Activated naive CD4-positive, alpha-beta T cell treated with anti-CD3 and anti-CD28 coated beads for 36 hours (primary cell): Measurements from ENCODE around the gene TSPAN6. TPM values are rescaled to one million over a fixed set of nuclear protein-coding genes. Genes with fewer than 3 reads are reported as not detected.

Experiments
- CTCF ChIA-PET: fragments of 350-600 bp; sonication (Branson Sonifier 250); formaldehyde crosslinking; loops from one replicate; lab custom pipeline; 2021; ENCODE audit warnings: antibody characterized with exemption; lab: Charles Lee
- DNase-seq: peaks from one replicate; pipeline ENCODE4 v3.0.0-alpha.2; 2020
- H3K27ac Mint-ChIP-seq: one replicate; pipeline ENCODE4 v1.8.0; 2021; ENCODE audit warnings: mild to moderate bottlenecking, mixed read lengths
- H3K27me3 Mint-ChIP-seq: one replicate; pipeline ENCODE4 v1.8.0; 2021; ENCODE audit warnings: low read depth, mixed read lengths
- H3K36me3 Mint-ChIP-seq: one replicate; pipeline ENCODE4 v1.8.0; 2021; ENCODE audit warnings: low read depth, mixed read lengths
- H3K4me1 Mint-ChIP-seq: one replicate; pipeline ENCODE4 v1.8.0; 2021; ENCODE audit warnings: low read depth, mixed read lengths
- H3K4me3 Mint-ChIP-seq: one replicate; pipeline ENCODE4 v1.8.0; 2021; ENCODE audit warnings: mild to moderate bottlenecking, moderate library complexity, mixed read lengths
- H3K9me3 Mint-ChIP-seq: one replicate; pipeline ENCODE4 v1.8.0; 2021; ENCODE audit warnings: mixed read lengths
- intact Hi-C: fragments of 100-400 bp; cut with micrococcal nuclease; formaldehyde crosslinking; loops from one replicate; pipeline ENCODE4 v1.15.1; 2023
- total RNA-seq, 2 experiments: library from RNA; stranded (reverse); gene quantifications; one replicate each; pipeline ENCODE4 v1.2.3, GENCODE V29; 2021

TSPAN6 gene
- total RNA-seq, 2 experiments from 2014 or later: 0.42 to 0.57 TPM

DNA sequence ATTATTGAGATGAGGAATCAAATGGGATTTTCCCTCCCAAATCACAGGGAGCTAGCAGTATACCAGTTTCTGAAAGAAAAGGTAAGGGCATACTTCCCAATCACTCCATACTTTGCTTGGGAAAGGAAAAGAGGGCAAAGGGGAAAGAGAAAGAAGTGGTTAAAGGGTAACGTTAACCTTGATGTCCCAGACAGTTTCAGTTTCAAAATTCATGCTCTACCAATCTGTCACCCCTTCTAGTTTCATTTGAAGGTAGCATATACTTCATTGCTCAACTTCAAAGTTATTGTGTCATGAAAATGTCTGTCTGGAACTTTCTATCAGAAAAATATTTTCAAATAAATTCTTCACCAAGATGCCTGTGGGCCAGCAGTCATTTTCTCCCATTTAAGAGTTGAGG, 35.8 kb downstream of the TSPAN6 start:
- CTCF ChIA-PET: no interaction called here
- intact Hi-C loops: no loop called here
- no peak overlapping the region for H3K27ac Mint-ChIP-seq

DNA sequence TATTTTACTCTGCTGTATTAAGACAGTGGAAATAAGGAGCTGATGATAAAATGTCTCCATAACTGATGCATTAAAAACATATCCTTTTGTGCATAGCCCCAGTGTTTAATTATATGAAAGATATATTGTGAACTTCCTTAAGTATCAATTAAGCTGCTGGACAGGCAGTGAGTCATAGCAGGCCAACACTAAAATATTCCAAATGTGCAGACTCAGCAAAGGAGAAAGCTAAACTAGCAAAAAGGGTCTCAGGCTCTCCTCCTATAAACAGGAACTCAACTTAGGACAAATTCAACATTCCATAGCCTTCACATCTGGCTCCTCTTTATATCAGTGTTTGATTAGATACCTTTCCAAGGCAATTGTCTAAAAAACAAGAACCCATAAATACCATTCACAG, 36.3 kb downstream of the TSPAN6 start:
- no peak overlapping the region for H3K27ac Mint-ChIP-seq
- H3K27me3 Mint-ChIP-seq: no peaks in the 10 kb centered on the region
- CTCF ChIA-PET: no interaction called here
- no peak overlapping the region for H3K4me3 Mint-ChIP-seq
- no peaks in the 10 kb centered on the region for H3K4me1 Mint-ChIP-seq
- no peaks in the 10 kb centered on the region for H3K9me3 Mint-ChIP-seq
- DNase-seq: no peak
- no peaks in the 10 kb centered on the region for H3K36me3 Mint-ChIP-seq
- intact Hi-C loops: no loop called here

More for the DNA sequence above, 35.8 kb downstream of the TSPAN6 start:
- no peak overlapping the region for H3K4me3 Mint-ChIP-seq
- H3K9me3 Mint-ChIP-seq: no peaks in the 10 kb centered on the region
- H3K4me1 Mint-ChIP-seq: no peaks in the 10 kb centered on the region
- no peaks in the 10 kb centered on the region for H3K27me3 Mint-ChIP-seq
- no peaks in the 10 kb centered on the region for H3K36me3 Mint-ChIP-seq
- no peak for DNase-seq

DNA sequence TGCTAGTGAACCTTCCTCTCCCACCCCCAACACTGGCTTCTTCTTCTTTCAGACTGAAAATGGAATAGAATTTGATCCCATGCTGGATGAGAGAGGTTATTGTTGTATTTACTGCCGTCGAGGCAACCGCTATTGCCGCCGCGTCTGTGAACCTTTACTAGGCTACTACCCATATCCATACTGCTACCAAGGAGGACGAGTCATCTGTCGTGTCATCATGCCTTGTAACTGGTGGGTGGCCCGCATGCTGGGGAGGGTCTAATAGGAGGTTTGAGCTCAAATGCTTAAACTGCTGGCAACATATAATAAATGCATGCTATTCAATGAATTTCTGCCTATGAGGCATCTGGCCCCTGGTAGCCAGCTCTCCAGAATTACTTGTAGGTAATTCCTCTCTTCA, 37.1 kb downstream of the TSPAN6 start:
- CTCF ChIA-PET: interaction anchor here (0.6 to 1.3 kb wide), 2 partner anchors 37 to 90 kb away, joined by 3 read pairs; partner anchors contain the start of gene TSPAN6
- Mint-ChIP-seq H3K27ac (no peak overlapping the region), H3K27me3 (no peaks in the 10 kb centered on the region), H3K9me3 (no peaks in the 10 kb centered on the region), H3K4me3 (no peak overlapping the region), H3K4me1 (no peaks in the 10 kb centered on the region), H3K36me3 (no peaks in the 10 kb centered on the region)
- no peak for DNase-seq
- intact Hi-C loops: no loop called here

DNA sequence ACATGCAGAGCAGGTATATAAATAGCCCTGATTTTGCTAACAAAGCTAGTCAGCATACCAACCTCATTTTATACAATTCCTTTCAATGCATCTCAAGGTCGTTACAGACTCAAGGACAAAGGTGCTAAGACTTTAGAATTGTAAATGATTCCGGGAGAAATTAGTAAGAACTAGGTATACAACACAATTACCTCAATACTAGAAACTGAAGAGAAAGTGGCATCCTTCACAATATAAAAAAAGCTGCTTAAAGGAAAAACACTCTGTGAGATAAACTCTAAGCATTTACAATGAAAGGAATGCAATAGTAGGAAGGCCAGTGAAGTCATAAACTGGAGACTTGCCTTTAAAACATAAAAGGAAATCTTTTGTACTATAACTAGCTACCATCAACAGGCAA, 40.0 kb downstream of the TSPAN6 start:
- Mint-ChIP-seq H3K9me3 (no peaks in the 10 kb centered on the region), H3K4me1 (no peaks in the 10 kb centered on the region), H3K27ac (no peak overlapping the region), H3K36me3 (no peaks in the 10 kb centered on the region), H3K27me3 (no peaks in the 10 kb centered on the region), H3K4me3 (no peak overlapping the region)
- no peak for DNase-seq
- intact Hi-C loops: no loop called here
- CTCF ChIA-PET: interaction anchor here (1.1 kb wide), 1 partner anchor 9 kb away, joined by 4 read pairs; no protein-coding TSS in a partner anchor

DNA sequence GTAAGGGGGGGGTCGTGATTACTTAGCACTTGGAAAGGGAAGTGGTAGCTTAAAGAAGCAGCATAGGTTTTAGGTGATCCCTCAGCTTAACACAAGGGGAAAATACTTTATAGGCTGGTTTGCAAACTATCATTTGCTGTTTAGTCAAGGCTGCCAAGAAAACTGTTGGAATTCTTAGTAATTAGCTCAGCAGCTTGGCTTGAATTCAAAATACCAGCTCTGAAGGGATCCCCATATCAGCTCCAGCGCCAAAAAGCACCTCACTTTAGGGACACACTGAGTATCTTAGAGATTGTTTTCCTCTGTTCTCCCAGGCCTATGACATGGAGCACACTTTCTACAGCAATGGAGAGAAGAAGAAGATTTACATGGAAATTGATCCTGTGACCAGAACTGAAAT, 43.0 kb downstream of the TSPAN6 start:
- no peak overlapping the region for H3K4me3 Mint-ChIP-seq
- no peaks in the 10 kb centered on the region for H3K27me3 Mint-ChIP-seq
- H3K36me3 Mint-ChIP-seq: no peaks in the 10 kb centered on the region
- no peaks in the 10 kb centered on the region for H3K4me1 Mint-ChIP-seq
- no peak overlapping the region for H3K27ac Mint-ChIP-seq
- H3K9me3 Mint-ChIP-seq: no peaks in the 10 kb centered on the region
- intact Hi-C loops: no loop called here
- DNase-seq: no peak
- CTCF ChIA-PET: no interaction called here

DNA sequence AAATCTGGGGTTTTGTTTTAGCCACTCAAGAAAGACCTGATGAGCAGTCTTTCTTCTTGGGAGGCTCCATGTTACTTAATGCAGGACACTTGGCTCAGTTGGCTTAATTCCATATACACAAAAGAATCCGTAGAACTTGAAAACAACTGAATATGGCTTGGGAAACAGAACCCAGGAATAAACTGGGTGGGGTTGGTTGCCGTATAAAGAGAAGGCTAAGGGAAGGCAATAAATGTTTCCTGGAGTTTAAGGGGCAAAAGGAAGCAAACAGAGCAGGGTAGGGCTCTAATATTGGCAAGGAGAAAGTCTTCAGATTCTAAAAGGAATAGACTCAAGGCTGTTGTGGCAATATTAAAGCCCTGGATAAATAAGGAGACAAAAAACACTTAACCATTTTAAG, 43.5 kb downstream of the TSPAN6 start:
- CTCF ChIA-PET: no interaction called here
- peaks cover under 1% of the 10 kb centered on the region for H3K27me3 Mint-ChIP-seq
- H3K4me3 Mint-ChIP-seq: no peak overlapping the region
- H3K4me1 Mint-ChIP-seq: no peaks in the 10 kb centered on the region
- intact Hi-C loops: no loop called here
- no peaks in the 10 kb centered on the region for H3K36me3 Mint-ChIP-seq
- H3K27ac Mint-ChIP-seq: no peak overlapping the region
- no peaks in the 10 kb centered on the region for H3K9me3 Mint-ChIP-seq
- no peak for DNase-seq

DNA sequence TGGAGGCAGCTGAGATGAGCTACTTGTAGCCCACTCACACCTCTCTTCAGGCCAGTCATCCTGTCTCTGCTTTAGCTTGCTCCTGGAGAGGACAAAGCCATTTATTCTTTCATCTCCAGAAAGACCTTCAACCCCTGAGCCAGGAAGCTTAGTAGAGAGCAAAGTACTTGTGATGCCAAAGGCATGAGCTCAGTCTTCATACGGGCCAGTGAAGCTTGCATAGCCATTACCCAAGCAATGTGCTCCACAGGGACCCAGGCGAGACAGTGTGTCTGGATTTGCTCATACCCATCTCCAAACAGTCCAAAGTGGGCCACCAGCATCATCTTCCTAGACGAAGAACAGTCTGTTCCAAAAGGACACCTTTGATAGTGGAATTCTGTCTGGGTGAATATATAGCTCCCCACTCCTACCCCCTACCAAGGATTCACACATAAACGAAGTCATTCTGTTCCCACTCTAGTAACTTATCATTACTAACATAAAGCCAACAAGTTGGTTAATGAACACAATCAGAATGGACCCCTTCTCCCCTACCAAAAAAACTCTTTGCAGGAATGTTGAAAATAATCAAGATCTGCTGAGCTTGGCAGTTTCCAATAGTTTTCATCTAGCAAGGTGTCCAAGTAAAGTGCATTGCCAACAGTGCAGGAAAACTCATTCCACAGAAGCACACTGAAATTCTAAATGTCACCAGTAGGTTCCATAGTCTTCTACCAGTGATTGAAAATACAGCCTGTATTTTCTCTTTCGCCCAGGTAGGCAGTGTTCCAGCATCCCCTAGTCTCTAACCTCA, 45.2 kb downstream of the TSPAN6 start:
- peaks cover 4% of the 10 kb centered on the region for H3K27me3 Mint-ChIP-seq
- H3K4me3 Mint-ChIP-seq: no peak overlapping the region
- H3K4me1 Mint-ChIP-seq: no peaks in the 10 kb centered on the region
- intact Hi-C loops: no loop called here
- H3K9me3 Mint-ChIP-seq: no peaks in the 10 kb centered on the region
- DNase-seq: no peak
- H3K36me3 Mint-ChIP-seq: no peaks in the 10 kb centered on the region
- CTCF ChIA-PET: no interaction called here
- no peak overlapping the region for H3K27ac Mint-ChIP-seq

DNA sequence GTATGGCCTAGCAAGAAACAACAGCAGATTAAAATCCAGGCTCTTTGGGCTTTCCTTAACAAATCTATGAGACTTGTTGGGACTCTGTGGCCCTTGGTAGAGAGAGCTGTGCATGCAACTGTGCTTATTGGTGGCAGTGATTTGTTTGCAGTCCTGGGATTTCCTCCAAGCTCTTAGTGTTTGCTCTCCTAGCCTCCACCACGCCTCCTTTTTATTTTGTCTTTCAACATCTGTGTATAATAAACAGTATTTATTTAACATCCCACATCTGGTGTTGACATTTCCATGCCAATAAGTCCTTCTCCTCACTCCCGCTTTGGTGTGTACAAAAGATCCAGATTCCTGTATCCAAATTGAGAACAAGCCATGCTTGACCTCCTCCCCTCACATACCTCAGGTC, 48.7 kb downstream of the TSPAN6 start:
- H3K9me3 Mint-ChIP-seq: no peaks in the 10 kb centered on the region
- H3K4me1 Mint-ChIP-seq: no peaks in the 10 kb centered on the region
- no peak overlapping the region for H3K4me3 Mint-ChIP-seq
- DNase-seq: no peak
- peaks cover 9% of the 10 kb centered on the region for H3K27me3 Mint-ChIP-seq
- intact Hi-C loops: no loop called here
- no peak overlapping the region for H3K27ac Mint-ChIP-seq
- CTCF ChIA-PET: interaction anchor here (0.9 kb wide), 1 partner anchor 9 kb away, joined by 4 read pairs; no protein-coding TSS in a partner anchor
- H3K36me3 Mint-ChIP-seq: no peaks in the 10 kb centered on the region

DNA sequence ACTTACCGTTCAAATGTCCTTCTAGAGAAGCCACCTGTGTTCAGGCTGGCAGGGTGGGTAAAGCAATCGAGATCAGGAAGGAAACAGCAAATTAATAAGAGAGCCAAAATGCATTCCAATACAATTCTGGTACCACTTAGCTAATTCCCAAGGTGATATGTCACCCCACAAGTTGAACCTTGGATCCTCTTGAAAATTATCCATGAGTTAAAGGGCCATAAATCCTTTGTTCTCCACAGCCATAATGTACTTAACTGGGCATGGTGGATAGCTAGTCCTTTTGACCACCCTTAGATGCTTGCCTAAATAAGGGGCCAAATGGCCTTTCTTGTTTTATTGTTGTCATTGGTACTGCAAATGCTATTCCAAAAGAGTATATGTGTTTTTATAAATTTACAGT, 49.9 kb downstream of the TSPAN6 start:
- Mint-ChIP-seq H3K27ac (no peak overlapping the region), H3K4me1 (no peaks in the 10 kb centered on the region), H3K36me3 (no peaks in the 10 kb centered on the region), H3K4me3 (no peak overlapping the region), H3K27me3 (peaks cover 10% of the 10 kb centered on the region), H3K9me3 (no peaks in the 10 kb centered on the region)
- no peak for DNase-seq
- CTCF ChIA-PET: no interaction called here
- intact Hi-C loops: no loop called here

DNA sequence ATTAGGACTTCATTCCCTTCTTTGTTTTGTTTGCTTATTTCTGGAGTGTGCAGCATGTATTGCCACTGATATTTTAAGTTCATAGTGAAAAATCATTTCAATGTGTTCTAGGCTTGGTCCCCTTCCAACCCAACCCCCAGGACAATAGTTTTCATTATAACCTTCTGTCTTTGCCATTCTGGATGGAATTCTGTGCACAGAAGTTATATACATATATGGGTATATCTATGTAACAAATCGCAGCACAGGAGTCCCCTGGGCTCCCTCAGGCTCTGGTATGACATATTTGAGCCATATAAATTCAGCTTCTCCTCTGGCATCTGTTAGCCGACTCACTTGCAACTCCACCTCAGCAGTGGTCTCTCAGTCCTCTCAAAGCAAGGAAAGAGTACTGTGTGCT, 52.0 kb downstream of the TSPAN6 start, which contains the start of gene TNMD:
TSS of gene TNMD (plus strand) at position 326 of the 400 bp plus-strand sequence. CDS start 83 bp downstream, outside the sequence.
- Mint-ChIP-seq H3K9me3 (no peaks in the 10 kb centered on the region), H3K4me1 (no peaks in the 10 kb centered on the region), H3K4me3 (no peak within 1 kb of the TSS), H3K36me3 (no peaks in the 10 kb centered on the region), H3K27ac (no peak within 1 kb of the TSS), H3K27me3 (peaks cover 14% of the 10 kb centered on the region)
- intact Hi-C loops: no loop called here
- CTCF ChIA-PET: no interaction called here
- no peak for DNase-seq

Other genes with a start within 250 kb of the TSPAN6 start
- gene PCDH19, start 226.5 kb downstream of the TSPAN6 start, total RNA-seq: not detected
- not detected for gene TNMD, start 51.9 kb downstream of the TSPAN6 start, total RNA-seq
- gene SRPX2, start 7.4 kb upstream of the TSPAN6 start, total RNA-seq: not detected
- not detected for gene SYTL4, start 95.3 kb upstream of the TSPAN6 start, total RNA-seq
- gene CSTF2, start 183.6 kb upstream of the TSPAN6 start, total RNA-seq: 10 to 100 TPM; 44.3 to 46.8 TPM
- not detected for gene NOX1, start 237.6 kb upstream of the TSPAN6 start, total RNA-seq